HCT116 (cell line): Measurements from ENCODE around the gene DFFA. TPM values are rescaled to one million over a fixed set of nuclear protein-coding genes. Genes with fewer than 3 reads are reported as not detected.

Source experiments
- ATAC-seq: fragments of 200-7000 bp; cut with Tn5 transposase; 2 replicates; pipeline ENCODE4 v1.9.1; 2020; ENCODE audit warnings: mild to moderate bottlenecking, moderate library complexity
- BruUV-seq: library from RNA; stranded (reverse); fragments of 400-500 nt; replicated peaks from 2 replicates; lab custom pipeline; 2021; lab: Mats Ljungman, UMichigan
- CTCF ChIA-PET: fragments of 300-600 bp; sonication (Branson Sonifier 250); formaldehyde crosslinking; loops from one replicate; lab custom pipeline; 2021; ENCODE audit warnings: antibody characterized with exemption; lab: Charles Lee
- POLR2A ChIA-PET: fragments of 300-600, 350-600 bp; sonication (Branson Sonifier 250); formaldehyde crosslinking; loops from one replicate; lab custom pipeline; 2021; ENCODE audit warnings: antibody characterized with exemption; lab: Charles Lee
- RAD21 ChIA-PET, 2 experiments: fragments of 300-600 bp; sonication (Branson Sonifier 250); formaldehyde crosslinking; loops; one replicate each; lab custom pipeline; 2023; ENCODE audit warnings: low total read pairs in 2 of 2; ENCODE audit not compliant: uncharacterized antibody in 2 of 2, unreplicated experiment in 2 of 2, low non-redundant PET in 1 of 2; lab: Charles Lee
- DNase-seq: peaks from one replicate; pipeline ENCODE4 v3.0.0-alpha.2; 2010; ENCODE audit warnings: low read depth, low spot score
- H2AFZ ChIP-seq: fragments of 200-600 bp; shearing (Covaris generic), sonication (generic); 2 replicates; pipeline ENCODE4 v1.6.1; 2017; ENCODE audit warnings: low read depth, mixed run types, mixed read lengths, antibody characterized with exemption, low read length; ENCODE audit not compliant: poor library complexity, severe bottlenecking
- H3K27ac ChIP-seq: 2 replicates; pipeline ENCODE4 v1.5.1; 2012; ENCODE audit warnings: low read depth, low read length
- H3K27me3 ChIP-seq: fragments of 200-600 bp; sonication (generic); 2 replicates; pipeline ENCODE4 v1.6.1; 2016; ENCODE audit warnings: mixed run types, low read length, mixed read lengths; ENCODE audit not compliant: insufficient read depth
- H3K36me3 ChIP-seq, 2 experiments: fragments of 200-500 bp in 1 of 2; fragments of 200-600 bp in 1 of 2; sonication (Bioruptor generic) in 1 of 2; sonication (generic) in 1 of 2; 2 replicates each; pipeline versions ENCODE4 v1.5.1 to v1.6.1; 2014 to 2016; ENCODE audit warnings: low read length in 2 of 2, inconsistent platforms in 1 of 2, mixed read lengths in 1 of 2, mixed run types in 1 of 2; ENCODE audit not compliant: insufficient read depth in 2 of 2, control insufficient read depth in 1 of 2
- H3K4me1 ChIP-seq, 2 experiments: fragments of 200-600 bp in 1 of 2; sonication (generic) in 1 of 2; 2 replicates each; pipeline versions ENCODE4 v1.5.1 to v1.6.1; 2012 to 2017; ENCODE audit warnings: low read length in 2 of 2, inconsistent platforms in 1 of 2, mild to moderate bottlenecking in 1 of 2, mixed read lengths in 1 of 2, mixed run types in 1 of 2, moderate library complexity in 1 of 2; ENCODE audit not compliant: insufficient read depth in 2 of 2, control insufficient read depth in 1 of 2
- H3K4me2 ChIP-seq: fragments of 200-600 bp; sonication (generic); 2 replicates; pipeline ENCODE4 v1.6.1; 2017; ENCODE audit warnings: mixed run types, low read length, mixed read lengths
- H3K4me3 ChIP-seq, 2 experiments: fragments of 200-600 bp in 1 of 2; sonication (generic) in 1 of 2; replicated peaks in 1 of 2; 2 replicates each; pipeline ENCODE4 v1.5.1; 2011 to 2016; ENCODE audit warnings: low read length in 2 of 2, control low read depth in 1 of 2, low read depth in 1 of 2, mild to moderate bottlenecking in 1 of 2, mixed read lengths in 1 of 2, mixed run types in 1 of 2
- H3K79me2 ChIP-seq: fragments of 200-600 bp; sonication (generic); 2 replicates; pipeline ENCODE4 v1.6.1; 2017; ENCODE audit warnings: mild to moderate bottlenecking, mixed run types, low read length, moderate library complexity, mixed read lengths; ENCODE audit not compliant: insufficient read depth
- H3K9ac ChIP-seq: fragments of 200-600 bp; sonication (generic); 2 replicates; pipeline ENCODE4 v1.6.1; 2016; ENCODE audit warnings: low read length, mixed read lengths
- H3K9me2 ChIP-seq: fragments of 200-600 bp; sonication (generic), shearing (Covaris generic); 2 replicates; pipeline ENCODE4 v1.6.1; 2017; ENCODE audit warnings: mixed run types, mild to moderate bottlenecking, moderate library complexity; ENCODE audit not compliant: insufficient read depth
- H3K9me3 ChIP-seq, 2 experiments: fragments of 200-500 bp in 1 of 2; fragments of 200-600 bp in 1 of 2; sonication (Bioruptor generic) in 1 of 2; sonication (generic) in 1 of 2; 2 replicates each; pipeline ENCODE4 v1.6.1; 2014 to 2017; ENCODE audit warnings: low read length in 2 of 2, mixed read lengths in 2 of 2, inconsistent platforms in 1 of 2, low read depth in 1 of 2, mild to moderate bottlenecking in 1 of 2, mixed run types in 1 of 2, moderate library complexity in 1 of 2; ENCODE audit not compliant: control insufficient read depth in 1 of 2, insufficient read depth in 1 of 2
- H4K20me1 ChIP-seq: fragments of 200-600 bp; sonication (generic), shearing (Covaris generic); 2 replicates; pipeline ENCODE4 v1.6.1; 2017; ENCODE audit warnings: mixed run types, mild to moderate bottlenecking, moderate library complexity; ENCODE audit not compliant: insufficient read depth
- JUND ChIP-seq: IDR thresholded peaks from 2 replicates; pipeline ENCODE4 v1.6.1; 2012
- RAD21 ChIP-seq: IDR thresholded peaks from 2 replicates; pipeline ENCODE4 v1.6.1; 2012; ENCODE audit warnings: low read depth, mild to moderate bottlenecking
- SIN3A ChIP-seq: IDR thresholded peaks from 2 replicates; pipeline ENCODE4 v1.6.1; 2012; ENCODE audit warnings: low read depth
- SP1 ChIP-seq: IDR thresholded peaks from 2 replicates; pipeline ENCODE4 v1.6.1; 2012; ENCODE audit warnings: low read depth
- SRF ChIP-seq: IDR thresholded peaks from 2 replicates; pipeline ENCODE4 v1.6.1; 2012; ENCODE audit warnings: low read depth
- YY1 ChIP-seq: IDR thresholded peaks from 2 replicates; pipeline ENCODE4 v1.6.1; 2011; ENCODE audit warnings: low read length, low read depth, moderate library complexity, mild to moderate bottlenecking; ENCODE audit not compliant: insufficient replicate concordance; ENCODE audit errors: extremely low read depth
- intact Hi-C: fragments of 100-400 bp; cut with micrococcal nuclease; formaldehyde crosslinking; loops from 2 replicates; pipeline ENCODE4 v1.10.0; 2022
- total RNA-seq: library from RNA; stranded (reverse); gene quantifications from one replicate; pipeline ENCODE4 v1.2.1, GENCODE V29; 2021; ENCODE audit not compliant: unreplicated experiment
- TF ChIP-seq, protein P1 (sequence below), 3 experiments: fragments of 200-600 bp in 1 of 3; sonication (generic) in 1 of 3; IDR thresholded peaks in 2 of 3; conservative IDR thresholded peaks in 1 of 3; 2 replicates each; pipeline ENCODE4 v1.5.1; 2012 to 2017; ENCODE audit warnings: low read depth in 2 of 3, low read length in 2 of 3, antibody characterized with exemption in 1 of 3, borderline replicate concordance in 1 of 3, control low read depth in 1 of 3, mild to moderate bottlenecking in 1 of 3, mixed read lengths in 1 of 3, mixed run types in 1 of 3, moderate library complexity in 1 of 3; ENCODE audit not compliant: insufficient read depth in 1 of 3
- TF ChIP-seq, protein P2 (sequence below): IDR thresholded peaks from 2 replicates; pipeline ENCODE4 v1.6.1; 2012

Gene DFFA
- total RNA-seq, 1 experiment from 2014 or later, result 67.7 TPM

DNA sequence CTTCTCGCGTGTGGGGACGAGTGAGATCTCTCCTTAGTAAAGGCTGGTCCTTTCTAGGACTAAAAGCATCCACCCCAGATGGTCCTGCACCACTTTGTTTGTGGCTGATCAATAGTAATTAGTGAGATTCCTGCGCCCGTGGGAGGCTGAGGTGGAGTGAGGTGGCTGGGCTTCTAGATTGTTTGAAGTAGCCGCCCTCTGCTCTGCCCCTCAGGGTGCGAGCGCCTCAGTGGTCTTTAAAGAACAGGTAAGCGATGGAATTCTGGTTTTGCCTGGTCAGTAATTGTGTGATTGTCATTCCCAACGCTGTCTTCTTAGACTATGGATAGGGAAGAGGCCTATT, 23.1 kb upstream of the DFFA start:
- Histone ChIP-seq H3K4me3 (no peak overlapping the region), H2AFZ (no peak overlapping the region), H3K27ac (no peak overlapping the region), H3K4me2 (no peak overlapping the region), H3K9me2 (no peaks in the 10 kb centered on the region), H3K36me3 (peaks cover 0 to 7% of the 10 kb centered on the region in 2 experiments; a peak in 1 of 4 replicates), H3K9me3 (no peaks in the 10 kb centered on the region), H3K4me1 (peaks cover 0 to 8% of the 10 kb centered on the region in 2 experiments; a peak in 3 of 4 replicates), H3K79me2 (peaks cover 96% of the 10 kb centered on the region), H4K20me1 (peaks cover 5% of the 10 kb centered on the region; the same call in 1 of the 2 replicates), H3K27me3 (no peaks in the 10 kb centered on the region), H3K9ac (no peak overlapping the region)
- no peak for TF ChIP-seq JUND
- TF ChIP-seq, protein P1, sequence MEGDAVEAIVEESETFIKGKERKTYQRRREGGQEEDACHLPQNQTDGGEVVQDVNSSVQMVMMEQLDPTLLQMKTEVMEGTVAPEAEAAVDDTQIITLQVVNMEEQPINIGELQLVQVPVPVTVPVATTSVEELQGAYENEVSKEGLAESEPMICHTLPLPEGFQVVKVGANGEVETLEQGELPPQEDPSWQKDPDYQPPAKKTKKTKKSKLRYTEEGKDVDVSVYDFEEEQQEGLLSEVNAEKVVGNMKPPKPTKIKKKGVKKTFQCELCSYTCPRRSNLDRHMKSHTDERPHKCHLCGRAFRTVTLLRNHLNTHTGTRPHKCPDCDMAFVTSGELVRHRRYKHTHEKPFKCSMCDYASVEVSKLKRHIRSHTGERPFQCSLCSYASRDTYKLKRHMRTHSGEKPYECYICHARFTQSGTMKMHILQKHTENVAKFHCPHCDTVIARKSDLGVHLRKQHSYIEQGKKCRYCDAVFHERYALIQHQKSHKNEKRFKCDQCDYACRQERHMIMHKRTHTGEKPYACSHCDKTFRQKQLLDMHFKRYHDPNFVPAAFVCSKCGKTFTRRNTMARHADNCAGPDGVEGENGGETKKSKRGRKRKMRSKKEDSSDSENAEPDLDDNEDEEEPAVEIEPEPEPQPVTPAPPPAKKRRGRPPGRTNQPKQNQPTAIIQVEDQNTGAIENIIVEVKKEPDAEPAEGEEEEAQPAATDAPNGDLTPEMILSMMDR (IDR thresholded peaks at IDR 0.05 in 2 of 3, conservative IDR thresholded peaks at IDR 0.05 in 1 of 3; ENCODE audit: borderline replicate concordance in 1 of 3, insufficient read depth in 1 of 3, low read depth in 2 of 3, low read length in 2 of 3), result no peak
- intact Hi-C loops, result loop anchor here (1.0 kb wide), 1 partner anchor 118 kb away; no protein-coding TSS in a partner anchor
- ChIA-PET RAD21 (no interaction called here), CTCF (interaction anchor here (1.0 to 2.9 kb wide), 7 partner anchors 8 to 374 kb away, joined by 3 to 25 read pairs (median 13); partner anchors contain the start of gene CENPS), POLR2A (no interaction called here)
- ATAC-seq (no peak), DNase-seq (no peak)
- no TSS peak for BruUV-seq

DNA sequence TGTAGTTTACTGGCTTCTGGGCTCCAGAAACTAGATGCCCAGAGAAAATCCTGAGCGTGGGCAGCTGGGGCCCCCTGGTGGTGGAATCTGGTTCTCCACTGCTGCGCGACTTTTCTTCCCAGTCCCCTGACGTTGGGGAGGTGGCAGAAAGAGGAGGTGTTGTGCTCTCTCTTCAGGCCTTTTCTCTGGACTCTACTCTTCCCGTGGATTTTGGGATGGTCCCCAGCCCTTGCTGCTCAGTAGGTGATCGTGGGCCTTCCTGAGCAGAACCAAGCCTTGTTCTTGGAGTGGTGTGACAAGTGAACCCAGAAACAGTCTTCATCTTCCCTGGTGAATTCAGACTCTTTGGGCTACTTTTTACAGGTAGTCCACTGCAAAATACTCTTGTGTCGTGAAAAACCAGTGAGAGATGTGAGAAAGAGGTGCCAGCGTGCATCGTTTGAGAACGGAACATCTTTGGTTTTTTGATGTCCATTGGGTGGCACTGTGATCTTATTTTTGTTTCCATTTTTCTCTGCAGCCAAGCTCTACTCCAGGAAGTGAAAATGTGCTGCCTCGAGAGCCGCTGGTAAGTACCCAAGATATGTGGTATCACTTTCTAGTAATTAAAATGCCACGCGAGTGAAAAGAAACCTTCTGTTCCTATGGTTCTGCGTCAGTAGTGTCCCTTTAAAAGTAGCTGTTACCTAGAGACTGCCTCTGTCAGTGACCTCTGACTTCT, 22.6 kb upstream of the DFFA start:
- H3K9me2 ChIP-seq, result no peaks in the 10 kb centered on the region
- H3K9me3 ChIP-seq, result no peaks in the 10 kb centered on the region
- H3K27me3 ChIP-seq, result no peaks in the 10 kb centered on the region
- no peak overlapping the region for H2AFZ ChIP-seq
- peak; percentile 95 for ATAC-seq
- no TSS peak for BruUV-seq
- peaks cover 5% of the 10 kb centered on the region; the same call in 1 of the 2 replicates for H4K20me1 ChIP-seq
- H3K79me2 ChIP-seq, result peaks cover 96% of the 10 kb centered on the region
- no peak for DNase-seq
- peaks cover 0 to 8% of the 10 kb centered on the region in 2 experiments; a peak in 3 of 4 replicates for H3K4me1 ChIP-seq
- intact Hi-C loops, result loop anchor here (1.0 kb wide), 2 partner anchors 65 to 118 kb away; partner anchors contain the start of gene CENPS
- H3K9ac ChIP-seq, result no peak overlapping the region
- H3K4me3 ChIP-seq, result no peak overlapping the region
- ChIA-PET RAD21 (interaction anchor here in 1 of 2 experiments (1.5 kb wide), 1 partner anchor 64 kb away, joined by 5 read pairs; the partner anchor contains the start of gene CENPS), CTCF (interaction anchor here (1.0 to 2.9 kb wide), 11 partner anchors 9 to 604 kb away, joined by 3 to 25 read pairs (median 5); partner anchors contain the start of genes CENPS and EXOSC10), POLR2A (no interaction called here)
- no peak for TF ChIP-seq SRF
- no peak for TF ChIP-seq JUND
- TF ChIP-seq, protein P2, sequence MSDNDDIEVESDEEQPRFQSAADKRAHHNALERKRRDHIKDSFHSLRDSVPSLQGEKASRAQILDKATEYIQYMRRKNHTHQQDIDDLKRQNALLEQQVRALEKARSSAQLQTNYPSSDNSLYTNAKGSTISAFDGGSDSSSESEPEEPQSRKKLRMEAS, result no peak
- TF ChIP-seq SIN3A, result no peak
- no peak for TF ChIP-seq YY1
- no peak for TF ChIP-seq SP1
- TF ChIP-seq RAD21, result peak; percentile 90
- TF ChIP-seq, protein P1 (IDR thresholded peaks at IDR 0.05 in 2 of 3, conservative IDR thresholded peaks at IDR 0.05 in 1 of 3; ENCODE audit: borderline replicate concordance in 1 of 3, insufficient read depth in 1 of 3, low read depth in 2 of 3, low read length in 2 of 3), result peak; percentile 86 to 93 (median 93)
- H3K36me3 ChIP-seq, result peaks cover 0 to 7% of the 10 kb centered on the region in 2 experiments; a peak in 1 of 4 replicates
- H3K27ac ChIP-seq, result no peak overlapping the region
- H3K4me2 ChIP-seq, result peak overlapping the region; percentile 27; the same call in 1 of the 2 replicates
